HepG2 (cell line): ENCODE measurements around the gene CD300LF. TPM values are rescaled to one million over a fixed set of nuclear protein-coding genes. Genes with fewer than 3 reads are reported as not detected.

Source experiments
- ARNT2 ChIP-seq: sonication (generic); formaldehyde crosslinking; IDR thresholded peaks from 2 replicates; pipeline ENCODE4 v1.8.0; 2022; ENCODE audit warnings: mild to moderate bottlenecking, low read depth, missing genetic modification reagents, moderate library complexity
- ATF7-NPFF ChIP-seq: sonication (generic); formaldehyde crosslinking; IDR thresholded peaks from 2 replicates; pipeline ENCODE4 v1.8.1; 2023; ENCODE audit warnings: mild to moderate bottlenecking, low read depth, missing genetic modification reagents, moderate library complexity
- DMAP1 ChIP-seq: IDR thresholded peaks from 2 replicates; pipeline ENCODE4 v1.6.1; 2016
- GATAD2A ChIP-seq: IDR thresholded peaks from 2 replicates; pipeline ENCODE4 v1.6.1; 2016
- GPBP1L1 ChIP-seq: sonication (generic); formaldehyde crosslinking; IDR thresholded peaks from 2 replicates; pipeline ENCODE4 v1.5.0; 2020; ENCODE audit warnings: mild to moderate bottlenecking, missing genetic modification reagents
- GTF2F1 ChIP-seq: fragments of 150-350 bp; IDR thresholded peaks from 2 replicates; pipeline ENCODE4 v1.6.1; 2014; ENCODE audit warnings: low read length
- HIC2 ChIP-seq: sonication (generic); formaldehyde crosslinking; IDR thresholded peaks from 2 replicates; pipeline ENCODE4 v1.9.0; 2022; ENCODE audit warnings: low read depth, missing genetic modification reagents
- HOXA3 ChIP-seq: sonication (generic); formaldehyde crosslinking; IDR thresholded peaks from 2 replicates; pipeline ENCODE4 v1.5.0; 2020; ENCODE audit warnings: missing genetic modification reagents
- IKZF4 ChIP-seq: sonication (generic); formaldehyde crosslinking; IDR thresholded peaks from 2 replicates; pipeline ENCODE4 v1.5.1; 2020; ENCODE audit warnings: borderline replicate concordance, mild to moderate bottlenecking, low read depth, missing genetic modification reagents; ENCODE audit errors: not compliant biosample characterization
- NR2C2 ChIP-seq: sonication (generic); formaldehyde crosslinking; IDR thresholded peaks from 2 replicates; pipeline ENCODE4 v1.4.0; 2020; ENCODE audit warnings: missing genetic modification reagents, mild to moderate bottlenecking, moderate library complexity, borderline replicate concordance
- PBX2 ChIP-seq: IDR thresholded peaks from 2 replicates; pipeline ENCODE4 v1.6.1; 2016; ENCODE audit warnings: control low read depth
- POGK ChIP-seq: sonication (generic); formaldehyde crosslinking; conservative IDR thresholded peaks from 2 replicates; pipeline ENCODE4 v1.8.0; 2022; ENCODE audit warnings: mild to moderate bottlenecking, moderate library complexity, missing genetic modification reagents
- THRA ChIP-seq: sonication (generic); formaldehyde crosslinking; IDR thresholded peaks from 2 replicates; pipeline ENCODE4 v1.4.0; 2020; ENCODE audit warnings: missing genetic modification reagents, borderline replicate concordance
- ZNF18 ChIP-seq: sonication (generic); formaldehyde crosslinking; IDR thresholded peaks from 2 replicates; pipeline ENCODE4 v1.8.0; 2022; ENCODE audit warnings: mild to moderate bottlenecking, missing genetic modification reagents; ENCODE audit not compliant: insufficient replicate concordance
- ZNF296 ChIP-seq: sonication (generic); formaldehyde crosslinking; conservative IDR thresholded peaks from 2 replicates; pipeline ENCODE4 v1.5.0; 2020; ENCODE audit warnings: mild to moderate bottlenecking, missing genetic modification reagents
- ZNF605 ChIP-seq: sonication (generic); formaldehyde crosslinking; IDR thresholded peaks from 2 replicates; pipeline ENCODE4 v1.8.0; 2022; ENCODE audit warnings: mild to moderate bottlenecking, missing genetic modification reagents
- ZNF704 ChIP-seq: sonication (generic); formaldehyde crosslinking; IDR thresholded peaks from 2 replicates; pipeline ENCODE4 v1.8.1; 2023; ENCODE audit warnings: mild to moderate bottlenecking, inconsistent platforms, moderate library complexity, missing genetic modification reagents, borderline replicate concordance
- polyA plus RNA-seq, 8 experiments: library from polyadenylated mRNA; depleted of rRNA in 3 of 8; stranded (reverse) in 7 of 8; unstranded in 1 of 8; fragments of >200 nt; fragmentation: Illumina TruSeq in 4 of 8; extraction: Trizol in 4 of 8; gene quantifications; 2 replicates each; pipeline versions ENCODE4 v1.2.1 to v1.2.3, GENCODE V29; 2011 to 2016; ENCODE audit warnings: low read depth in 4 of 8, missing spikeins in 1 of 8, mixed read lengths in 1 of 8; ENCODE audit not compliant: insufficient read depth in 1 of 8
- total RNA-seq, 5 experiments: library from RNA; depleted of rRNA; stranded (reverse); fragments of >200 nt; fragmentation: Illumina TruSeq; extraction: Trizol; gene quantifications; 2 replicates each; pipeline ENCODE4 v1.2.3, GENCODE V29; 2016; ENCODE audit warnings: low read depth in 1 of 5

Gene CD300LF
- total and polyA plus RNA-seq, 2 of the 13 experiments (the other 11 are each of a cell fraction or from before 2014, with no cell fraction given) = not detected

GRCh38 chr17:74748529-74749278 is 36.0 kb upstream of the CD300LF start, which contains the start of gene NHERF1 (continued):
- TF ChIP-seq ZNF704 = peak; percentile 70
- TF ChIP-seq PBX2 (CRISPR knock-in tag) = no peak
- TF ChIP-seq ZNF296 (CRISPR knock-in tag) = no peak
- TF ChIP-seq HIC2 (CRISPR knock-in tag) = peak; percentile 72
- TF ChIP-seq HOXA3 = peak; percentile 83
- peak; percentile 82 for TF ChIP-seq THRA (CRISPR knock-in tag)
- TF ChIP-seq NR2C2 (CRISPR knock-in tag) = no peak
- TF ChIP-seq DMAP1 (CRISPR knock-in tag) = peak; percentile 65
- TF ChIP-seq GATAD2A (CRISPR knock-in tag) = no peak
- peak; percentile 55; the same call in 1 of the 2 replicates for TF ChIP-seq GTF2F1
- TF ChIP-seq POGK (CRISPR knock-in tag) = peak; percentile 66
- no peak for TF ChIP-seq GPBP1L1 (CRISPR knock-in tag)
- peak; percentile 70 for TF ChIP-seq ARNT2 (CRISPR knock-in tag)
- TF ChIP-seq ATF7-NPFF (CRISPR knock-in tag) = peak; percentile 71; the same call in 1 of the 2 replicates
- peak; percentile 94 for TF ChIP-seq ZNF605 (CRISPR knock-in tag)
- TF ChIP-seq IKZF4 (CRISPR knock-in tag) = peak; percentile 60
- peak; percentile 40 for TF ChIP-seq ZNF18 (CRISPR knock-in tag)
